Measurements from ENCODE around the gene GPX3. TPM values are rescaled to one million over a fixed set of nuclear protein-coding genes. Genes with fewer than 3 reads are reported as not detected.

The GPX3 gene
- total and polyA plus RNA-seq, 2 experiments from 2014 or later: 28.0 to 48.9 TPM

- no peak for TF ChIP-seq ETS1 (IDR thresholded peaks at IDR 0.05)
- TF ChIP-seq ZNF331 (CRISPR knock-in tag; IDR thresholded peaks at IDR 0.05; ENCODE audit: low read depth): no peak
- no peak for TF ChIP-seq JUNB (IDR thresholded peaks at IDR 0.05; ENCODE audit: unreplicated experiment)
- TF ChIP-seq EZH2 (IDR thresholded peaks at IDR 0.05; ENCODE audit: low read depth, unreplicated experiment): no peak
- no peak for TF ChIP-seq ZNF114 (CRISPR knock-in tag; IDR thresholded peaks at IDR 0.05)
- no peak for TF ChIP-seq EZH2phosphoT487 (IDR thresholded peaks at IDR 0.05; ENCODE audit: unreplicated experiment)
- no peak for TF ChIP-seq CREB1 (CRISPR knock-in tag; IDR thresholded peaks at IDR 0.05; ENCODE audit: low read depth)
These were observed 57.0 kb downstream of the GPX3 start (continued) for GRCh38 chr5:151077419-151077818.

- Histone ChIP-seq H3K27ac (ENCODE audit: low read depth) (no peak overlapping the region), H4K20me1 (replicated peaks; ENCODE audit: insufficient read depth) (peaks cover 17% of the 10 kb centered on the region), H3K36me3 (ENCODE audit: insufficient read depth) (no peaks in the 10 kb centered on the region), H2AFZ (no peak overlapping the region), H3K4me3 (no peak overlapping the region), H3K9me2 (ENCODE audit: insufficient read depth) (no peaks in the 10 kb centered on the region), H3K79me2 (replicated peaks; ENCODE audit: insufficient read depth) (peaks cover 27% of the 10 kb centered on the region), H3F3A (replicated peaks; ENCODE audit: low read depth) (peaks cover 3% of the 10 kb centered on the region; the same call in 1 of the 2 replicates), H3K27me3 (ENCODE audit: insufficient read depth) (0 out of 2 replicates have a peak, but pooled peaks cover 3% of the 10 kb centered on the region), H3K4me2 (no peak overlapping the region), H3K4me1 (ENCODE audit: insufficient read depth) (peaks cover 17% of the 10 kb centered on the region)
- Mint-ChIP-seq H3K36me3 (ENCODE audit: low read depth) (no peaks in the 10 kb centered on the region), H3K27me3 (ENCODE audit: insufficient read depth, low read depth, poor library complexity) (peaks cover 9% of the 10 kb centered on the region), H3K4me1 (peaks cover 19% of the 10 kb centered on the region), H3K9me3 (no peaks in the 10 kb centered on the region), H3K4me3 (no peak overlapping the region), H3K27ac (no peak overlapping the region)
- DNase-seq (ENCODE audit: low spot score): no peak
- no peak for ATAC-seq
- TF ChIP-seq NANOG (IDR thresholded peaks at IDR 0.05; ENCODE audit: borderline replicate concordance) (no peak), ZNF331 (CRISPR knock-in tag; IDR thresholded peaks at IDR 0.05; ENCODE audit: low read depth) (no peak), CTCF (conservative IDR thresholded peaks at IDR 0.05; ENCODE audit: low read depth in 2 of 2) (no peak), STAT1 (IDR thresholded peaks at IDR 0.05; ENCODE audit: unreplicated experiment) (no peak), EZH2phosphoT487 (IDR thresholded peaks at IDR 0.05; ENCODE audit: unreplicated experiment) (no peak), JUNB (IDR thresholded peaks at IDR 0.05; ENCODE audit: unreplicated experiment) (no peak), REST (IDR thresholded peaks at IDR 0.05; ENCODE audit: unreplicated experiment) (no peak), ZNF462 (CRISPR knock-in tag; IDR thresholded peaks at IDR 0.05) (no peak)
These were observed 57.6 kb downstream of the GPX3 start for GRCh38 chr5:151077967-151078366.
